HG02840 (cell line): ENCODE results near the gene TRABD.
A peak's percentile ranks its signal among the peaks of the same experiment; 100 is the strongest.

Source experiments
- ATAC-seq: cut with Tn5 transposase; IDR thresholded peaks from one replicate; pipeline ENCODE4 v1.9.1; 2021; ENCODE audit warnings: mild to moderate bottlenecking, moderate library complexity, moderate number of reproducible peaks; ENCODE audit not compliant: unreplicated experiment, low FRiP score

Gene TRABD

GRCh38 chr22:50184902-50185374 is 775 bp upstream of the TRABD start:
- ATAC-seq: no peak

- no peak for ATAC-seq
Observed at GRCh38 chr22:50186181-50186714, 535 bp downstream of the TRABD start.

GRCh38 chr22:50186761-50187523 is 1.2 kb downstream of the TRABD start:
- no peak for ATAC-seq

- no peak for ATAC-seq
Observed at GRCh38 chr22:50188356-50188755, 2.6 kb downstream of the TRABD start.

GRCh38 chr22:50189184-50189848 is 3.6 kb downstream of the TRABD start:
- ATAC-seq: no peak

GRCh38 chr22:50189849-50190181 is 4.1 kb downstream of the TRABD start:
- ATAC-seq: no peak

- ATAC-seq: peak; percentile 36
Observed at GRCh38 chr22:50190182-50190940, 4.6 kb downstream of the TRABD start.

GRCh38 chr22:50190941-50191741 is 5.4 kb downstream of the TRABD start:
- ATAC-seq: peak; percentile 11

GRCh38 chr22:50192436-50193204 is 6.9 kb downstream of the TRABD start:
- ATAC-seq: no peak

- ATAC-seq: no peak
Observed at GRCh38 chr22:50193621-50194020, 7.9 kb downstream of the TRABD start.

GRCh38 chr22:50194037-50194805 is 8.5 kb downstream of the TRABD start:
- no peak for ATAC-seq

GRCh38 chr22:50196256-50196655 is 10.5 kb downstream of the TRABD start:
- no peak for ATAC-seq

- ATAC-seq: no peak
Observed at GRCh38 chr22:50197000-50197800, 11.5 kb downstream of the TRABD start.

- ATAC-seq: no peak
Observed at GRCh38 chr22:50197856-50198623, 12.3 kb downstream of the TRABD start.

GRCh38 chr22:50198624-50199017 is 12.9 kb downstream of the TRABD start:
- no peak for ATAC-seq

GRCh38 chr22:50199251-50199721 is 13.6 kb downstream of the TRABD start:
- ATAC-seq: no peak

GRCh38 chr22:50199829-50200460 is 14.2 kb downstream of the TRABD start:
- ATAC-seq: peak; percentile 4
